GM21717 (cell line): Measurements from ENCODE around the gene PEX14.
A peak's percentile ranks its signal among the peaks of the same experiment; 100 is the strongest.
"Not testable (repeated sequence)": the region's sequence is repeated elsewhere in the genome, so short reads cannot be mapped to it uniquely, and the experiment has no call there.

Experiments
- ATAC-seq: cut with Tn5 transposase; IDR thresholded peaks from one replicate; pipeline ENCODE4 v1.9.1; 2021; ENCODE audit warnings: mild to moderate bottlenecking, moderate library complexity; ENCODE audit not compliant: unreplicated experiment

PEX14 gene

GRCh38 chr1:10474613-10475507 is at the start of gene PEX14:
PEX14 (plus strand) TSS chr1:10474950; CDS start chr1:10474967, 17 bp downstream.
- peak; percentile 51 for ATAC-seq

GRCh38 chr1:10425826-10426534 is 48.8 kb upstream of the PEX14 start:
- ATAC-seq, result not testable (repeated sequence)

- not testable (repeated sequence) for ATAC-seq
Observed at GRCh38 chr1:10426535-10426848, 48.3 kb upstream of the PEX14 start.

- no peak for ATAC-seq
Observed at GRCh38 chr1:10428984-10429383, 45.8 kb upstream of the PEX14 start.

GRCh38 chr1:10429868-10430215 is 44.9 kb upstream of the PEX14 start:
- ATAC-seq, result peak; percentile 18

- ATAC-seq, result peak; percentile 64
Observed at GRCh38 chr1:10430216-10431069, 44.3 kb upstream of the PEX14 start, which contains the start of gene CENPS. CENPS (plus strand) TSS chr1:10430433; CDS start chr1:10430518, 85 bp downstream.

- ATAC-seq, result no peak
Observed at GRCh38 chr1:10431070-10431730, 43.5 kb upstream of the PEX14 start.

- ATAC-seq, result no peak
Observed at GRCh38 chr1:10432910-10433700, 41.6 kb upstream of the PEX14 start.

- ATAC-seq, result no peak
Observed at GRCh38 chr1:10433790-10434189, 41.0 kb upstream of the PEX14 start.

GRCh38 chr1:10434590-10434989 is 40.2 kb upstream of the PEX14 start:
- no peak for ATAC-seq

- ATAC-seq, result no peak
Observed at GRCh38 chr1:10437052-10437451, 37.7 kb upstream of the PEX14 start.

- no peak for ATAC-seq
Observed at GRCh38 chr1:10438677-10439163, 36.0 kb upstream of the PEX14 start.

GRCh38 chr1:10440305-10440704 is 34.4 kb upstream of the PEX14 start:
- ATAC-seq, result no peak

- no peak for ATAC-seq
Observed at GRCh38 chr1:10440794-10441193, 34.0 kb upstream of the PEX14 start.

- no peak for ATAC-seq
Observed at GRCh38 chr1:10444248-10444647, 30.5 kb upstream of the PEX14 start.

GRCh38 chr1:10444795-10445397 is 29.9 kb upstream of the PEX14 start:
- no peak for ATAC-seq

GRCh38 chr1:10446790-10447422 is 27.8 kb upstream of the PEX14 start:
- no peak for ATAC-seq

- no peak for ATAC-seq
Observed at GRCh38 chr1:10449751-10450150, 25.0 kb upstream of the PEX14 start, which contains the start of gene CORT. CORT (plus strand) TSS chr1:10450031; CDS start chr1:10450224, 193 bp downstream.
